ENCODE measurements around the gene PHLDA2.

PHLDA2 gene

DNA sequence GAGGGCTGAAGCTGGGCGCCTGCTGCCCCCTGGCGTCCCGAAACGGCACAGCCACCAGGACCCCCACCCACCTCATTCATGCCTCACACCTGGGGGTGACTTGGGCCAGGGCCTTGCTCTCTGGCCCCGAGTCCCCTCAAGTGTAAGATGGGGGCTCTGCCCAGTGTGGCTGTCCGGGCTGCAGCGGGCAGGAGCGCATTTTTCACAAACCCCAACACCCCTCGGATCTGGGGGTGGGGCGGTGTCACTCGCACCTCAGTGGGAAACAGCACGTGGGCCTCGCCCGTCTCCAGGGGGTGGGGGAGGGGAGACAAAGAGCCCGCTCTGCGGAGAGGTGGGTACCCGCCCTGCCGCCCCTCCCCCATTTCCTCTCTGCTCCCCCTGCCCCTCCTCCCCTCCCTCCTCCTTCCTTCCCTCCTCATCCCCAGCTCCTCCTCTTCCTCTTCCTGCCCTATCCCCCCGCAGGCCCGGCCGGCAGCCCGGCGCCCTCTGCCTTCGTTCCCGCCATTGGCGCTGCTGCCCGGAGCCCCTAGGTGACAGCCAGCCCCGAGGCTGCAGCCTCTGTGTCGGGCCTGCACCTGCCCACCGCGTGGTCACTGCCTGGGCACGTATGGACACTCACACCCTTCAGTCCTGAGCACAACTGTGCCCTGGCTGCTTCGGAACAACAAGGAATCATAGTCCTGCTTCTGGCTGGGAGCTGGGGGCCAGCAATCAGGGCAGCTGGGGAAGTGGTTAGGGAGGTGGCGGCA is 36.8 kb downstream of the PHLDA2 start:
- DNase-seq = peak; percentile 69 to 74
- H3K9me3 ChIP-seq (ENCODE audit: insufficient read depth, low read depth, low read length) = peaks cover 9% of the 10 kb centered on the region
- peak overlapping the region; percentile 85 for H4K91ac ChIP-seq (ENCODE audit: low read depth, low read length)
- H3K4me1 ChIP-seq (ENCODE audit: control insufficient read depth in 1 of 2, insufficient read depth in 2 of 2, low read length in 2 of 2) = peaks cover 7 to 12% of the 10 kb centered on the region in 2 experiments
- no peak overlapping the region for H2BK5ac ChIP-seq (ENCODE audit: low read depth, low read length, poor library complexity)
- no peaks in the 10 kb centered on the region for H3K36me3 ChIP-seq (ENCODE audit: control insufficient read depth in 1 of 2, insufficient read depth in 2 of 2, low read length in 2 of 2)
- H3K4me2 ChIP-seq (ENCODE audit: low read length) = peak overlapping the region; percentile 54
- no peak overlapping the region for H3K27ac ChIP-seq (ENCODE audit: low read depth, low read length)
- H3K27me3 ChIP-seq (ENCODE audit: insufficient read depth, low read length) = no peaks in the 10 kb centered on the region
- H3K9ac ChIP-seq (ENCODE audit: low read length) = peak overlapping the region; percentile 1
- H2AK5ac ChIP-seq (ENCODE audit: low read length) = peak overlapping the region; percentile 26
- H3K23ac ChIP-seq (ENCODE audit: low read length) = no peak overlapping the region
- H3K79me2 ChIP-seq (ENCODE audit: control insufficient read depth, insufficient read depth, low read length, poor library complexity) = no peaks in the 10 kb centered on the region
- peak overlapping the region; percentile 1 for H2BK12ac ChIP-seq (ENCODE audit: low read length)
- H2AFZ ChIP-seq (ENCODE audit: insufficient read depth, low read length, poor library complexity) = peak overlapping the region; percentile 32
- no CpG with 5 or more reads among the region's 34 CpGs for whole genome bisulfite sequencing (ENCODE audit: extremely low coverage, insufficient coverage, insufficient read length)
- peak overlapping the region; percentile 16 for H3K4ac ChIP-seq (ENCODE audit: low read depth, low read length)
- peak overlapping the region; percentile 77 for H4K8ac ChIP-seq (ENCODE audit: low read depth, low read length)
- peak overlapping the region; percentile 38 for H3K14ac ChIP-seq (ENCODE audit: low read length)
- peak overlapping the region; percentile 10 for H3K18ac ChIP-seq (ENCODE audit: low read length)
- H2BK120ac ChIP-seq (ENCODE audit: insufficient read depth, low read length, poor library complexity) = no peak overlapping the region
- H3K79me1 ChIP-seq (ENCODE audit: low read length) = peaks cover 13% of the 10 kb centered on the region
- peak overlapping the region; percentile 56 for H3K4me3 ChIP-seq (ENCODE audit: low read depth, low read length)
- peak overlapping the region; percentile 51 for H4K12ac ChIP-seq (ENCODE audit: low read depth, low read length)

- H4K12ac ChIP-seq (ENCODE audit: low read depth, low read length) = no peak overlapping the region
- H2AK5ac ChIP-seq (ENCODE audit: low read length) = peak overlapping the region; percentile 21
- no peak overlapping the region for H3K14ac ChIP-seq (ENCODE audit: low read length)
- H4K91ac ChIP-seq (ENCODE audit: low read depth, low read length) = peak overlapping the region; percentile 41
- H3K4me2 ChIP-seq (ENCODE audit: low read length) = no peak overlapping the region
- no peak overlapping the region for H3K4ac ChIP-seq (ENCODE audit: low read depth, low read length)
- H3K4me1 ChIP-seq (ENCODE audit: control insufficient read depth in 1 of 2, insufficient read depth in 2 of 2, low read length in 2 of 2) = peaks cover 10 to 13% of the 10 kb centered on the region in 2 experiments
- peak overlapping the region; percentile 34 for H2BK12ac ChIP-seq (ENCODE audit: low read length)
- H3K9ac ChIP-seq (ENCODE audit: low read length) = no peak overlapping the region
- H2BK120ac ChIP-seq (ENCODE audit: insufficient read depth, low read length, poor library complexity) = peak overlapping the region; percentile 8
- no peaks in the 10 kb centered on the region for H3K36me3 ChIP-seq (ENCODE audit: control insufficient read depth in 1 of 2, insufficient read depth in 2 of 2, low read length in 2 of 2)
- DNase-seq = no peak
- H3K79me1 ChIP-seq (ENCODE audit: low read length) = peaks cover 13% of the 10 kb centered on the region
- no peak overlapping the region for H3K4me3 ChIP-seq (ENCODE audit: low read depth, low read length)
- no peaks in the 10 kb centered on the region for H3K27me3 ChIP-seq (ENCODE audit: insufficient read depth, low read length)
- no peak overlapping the region for H3K23ac ChIP-seq (ENCODE audit: low read length)
- peak overlapping the region; percentile 20 for H4K8ac ChIP-seq (ENCODE audit: low read depth, low read length)
- H3K9me3 ChIP-seq (ENCODE audit: insufficient read depth, low read depth, low read length) = peaks cover 9% of the 10 kb centered on the region
- no peak overlapping the region for H3K18ac ChIP-seq (ENCODE audit: low read length)
- no peaks in the 10 kb centered on the region for H3K79me2 ChIP-seq (ENCODE audit: control insufficient read depth, insufficient read depth, low read length, poor library complexity)
- peak overlapping the region; percentile 1 for H2AFZ ChIP-seq (ENCODE audit: insufficient read depth, low read length, poor library complexity)
- no peak overlapping the region for H2BK5ac ChIP-seq (ENCODE audit: low read depth, low read length, poor library complexity)
- WGBS (ENCODE audit: extremely low coverage, insufficient coverage, insufficient read length) = no CpG with 5 or more reads among the region's 17 CpGs
- no peak overlapping the region for H3K27ac ChIP-seq (ENCODE audit: low read depth, low read length)
Observed at GRCh38 chr11:2891326-2892214, 37.6 kb downstream of the PHLDA2 start.

- no peak overlapping the region for H2AK5ac ChIP-seq (ENCODE audit: low read length)
- H3K9me3 ChIP-seq (ENCODE audit: insufficient read depth, low read depth, low read length) = peaks cover 9% of the 10 kb centered on the region
- no peak overlapping the region for H3K4me3 ChIP-seq (ENCODE audit: low read depth, low read length)
- peaks cover 16% of the 10 kb centered on the region for H3K79me1 ChIP-seq (ENCODE audit: low read length)
- no peak overlapping the region for H3K27ac ChIP-seq (ENCODE audit: low read depth, low read length)
- no peaks in the 10 kb centered on the region for H3K79me2 ChIP-seq (ENCODE audit: control insufficient read depth, insufficient read depth, low read length, poor library complexity)
- H2BK5ac ChIP-seq (ENCODE audit: low read depth, low read length, poor library complexity) = no peak overlapping the region
- H3K23ac ChIP-seq (ENCODE audit: low read length) = no peak overlapping the region
- no peak overlapping the region for H2AFZ ChIP-seq (ENCODE audit: insufficient read depth, low read length, poor library complexity)
- peaks cover 11 to 18% of the 10 kb centered on the region in 2 experiments for H3K4me1 ChIP-seq (ENCODE audit: control insufficient read depth in 1 of 2, insufficient read depth in 2 of 2, low read length in 2 of 2)
- H3K14ac ChIP-seq (ENCODE audit: low read length) = peak overlapping the region; percentile 22
- H4K12ac ChIP-seq (ENCODE audit: low read depth, low read length) = no peak overlapping the region
- no peak overlapping the region for H3K4ac ChIP-seq (ENCODE audit: low read depth, low read length)
- no peaks in the 10 kb centered on the region for H3K27me3 ChIP-seq (ENCODE audit: insufficient read depth, low read length)
- peak overlapping the region; percentile 41 for H4K91ac ChIP-seq (ENCODE audit: low read depth, low read length)
- no peak overlapping the region for H3K18ac ChIP-seq (ENCODE audit: low read length)
- no peak overlapping the region for H3K4me2 ChIP-seq (ENCODE audit: low read length)
- no CpG with 5 or more reads among the region's 28 CpGs for WGBS (ENCODE audit: extremely low coverage, insufficient coverage, insufficient read length)
- H2BK120ac ChIP-seq (ENCODE audit: insufficient read depth, low read length, poor library complexity) = no peak overlapping the region
- peak overlapping the region; percentile 30 for H2BK12ac ChIP-seq (ENCODE audit: low read length)
- no peaks in the 10 kb centered on the region for H3K36me3 ChIP-seq (ENCODE audit: control insufficient read depth in 1 of 2, insufficient read depth in 2 of 2, low read length in 2 of 2)
- no peak overlapping the region for H3K9ac ChIP-seq (ENCODE audit: low read length)
- H4K8ac ChIP-seq (ENCODE audit: low read depth, low read length) = no peak overlapping the region
- no peak for DNase-seq
Observed at GRCh38 chr11:2890466-2891294, 38.5 kb downstream of the PHLDA2 start.
